Lung (tissue), 12 donors: ENCODE measurements around the gene MOB3B. TPM values are rescaled to one million over a fixed set of nuclear protein-coding genes. Genes with fewer than 3 reads are reported as not detected.

Experiments
- ATAC-seq: fragments of 200-7000 bp; cut with Tn5 transposase; one replicate; pipeline ENCODE4 v1.9.1; 2020; ENCODE audit warnings: moderate number of reproducible peaks; ENCODE audit not compliant: insufficient read depth, low FRiP score
- DNase-seq, 3 donors: peaks; one replicate each; pipeline ENCODE4 v3.0.0-alpha.2; 2013 to 2017
- H3K27ac ChIP-seq, 2 donors: one replicate each; pipeline ENCODE4 v1.5.1; 2013; ENCODE audit warnings: mild to moderate bottlenecking in 2 of 2, moderate library complexity in 2 of 2, control low read depth in 1 of 2, inconsistent platforms in 1 of 2, low read depth in 1 of 2, low read length in 1 of 2
- H3K27me3 ChIP-seq, 3 donors: one replicate each; pipeline ENCODE4 v1.5.1; 2013; ENCODE audit warnings: low read length in 2 of 3; ENCODE audit not compliant: control insufficient read depth in 3 of 3, insufficient read depth in 3 of 3
- H3K36me3 ChIP-seq, 4 donors: one replicate each; pipeline ENCODE4 v1.5.1; 2013; ENCODE audit warnings: low read length in 4 of 4, mild to moderate bottlenecking in 1 of 4, moderate library complexity in 1 of 4; ENCODE audit not compliant: control insufficient read depth in 4 of 4, insufficient read depth in 4 of 4
- H3K4me1 ChIP-seq, 5 donors: one replicate each; pipeline ENCODE4 v1.5.1; 2013; ENCODE audit warnings: low read length in 5 of 5, mild to moderate bottlenecking in 2 of 5, moderate library complexity in 1 of 5; ENCODE audit not compliant: control insufficient read depth in 5 of 5, insufficient read depth in 5 of 5
- H3K4me3 ChIP-seq: one replicate; pipeline ENCODE4 v1.5.1; 2013; ENCODE audit warnings: mild to moderate bottlenecking, control low read depth, moderate library complexity
- H3K9ac ChIP-seq, 2 donors: one replicate each; pipeline ENCODE4 v1.5.1; 2013; ENCODE audit warnings: low read length in 2 of 2, control low read depth in 1 of 2; ENCODE audit not compliant: insufficient read depth in 1 of 2
- H3K9me3 ChIP-seq, 4 donors: one replicate each; pipeline ENCODE4 v1.5.1; 2013; ENCODE audit warnings: low read length in 3 of 4, mild to moderate bottlenecking in 1 of 4, moderate library complexity in 1 of 4; ENCODE audit not compliant: control insufficient read depth in 4 of 4, insufficient read depth in 3 of 4
- WGBS, 2 donors: extraction: QIAGEN DNeasy Blood & Tissue Kit; methylation state at CpG; one replicate each; pipeline ENCODE4 v1.1.7; 2013; 5-methylcytosine and 5-hydroxymethylcytosine counted together
- polyA plus RNA-seq, 2 donors: library from polyadenylated mRNA; stranded (reverse); fragments of 200-250 nt; gene quantifications; one replicate each; pipeline ENCODE4 v1.2.1, GENCODE V29; 2013
- total RNA-seq, 2 donors: library from RNA; depleted of rRNA in 1 of 2; stranded (reverse); fragments of >200 nt in 1 of 2; gene quantifications; one replicate each; pipeline ENCODE4 v1.2.1, GENCODE V29; 2014 to 2021
- TF ChIP-seq, protein P1 (sequence below): IDR thresholded peaks from 2 replicates; pipeline ENCODE4 v1.5.1; 2012; ENCODE audit warnings: mild to moderate bottlenecking; ENCODE audit errors: control extremely low read depth, extremely low read depth
- donor health status: control.
- donor health status: control.
- donor health status: Bipolar disorder and iron deficiency.
- donor health status: healthy.
- donor health status: DM: yes; HTN: yes; CAD: no.

The MOB3B gene
- total and polyA plus RNA-seq, 4 donors, result 1.6 to 12.9 (median 6.4) TPM

DNA sequence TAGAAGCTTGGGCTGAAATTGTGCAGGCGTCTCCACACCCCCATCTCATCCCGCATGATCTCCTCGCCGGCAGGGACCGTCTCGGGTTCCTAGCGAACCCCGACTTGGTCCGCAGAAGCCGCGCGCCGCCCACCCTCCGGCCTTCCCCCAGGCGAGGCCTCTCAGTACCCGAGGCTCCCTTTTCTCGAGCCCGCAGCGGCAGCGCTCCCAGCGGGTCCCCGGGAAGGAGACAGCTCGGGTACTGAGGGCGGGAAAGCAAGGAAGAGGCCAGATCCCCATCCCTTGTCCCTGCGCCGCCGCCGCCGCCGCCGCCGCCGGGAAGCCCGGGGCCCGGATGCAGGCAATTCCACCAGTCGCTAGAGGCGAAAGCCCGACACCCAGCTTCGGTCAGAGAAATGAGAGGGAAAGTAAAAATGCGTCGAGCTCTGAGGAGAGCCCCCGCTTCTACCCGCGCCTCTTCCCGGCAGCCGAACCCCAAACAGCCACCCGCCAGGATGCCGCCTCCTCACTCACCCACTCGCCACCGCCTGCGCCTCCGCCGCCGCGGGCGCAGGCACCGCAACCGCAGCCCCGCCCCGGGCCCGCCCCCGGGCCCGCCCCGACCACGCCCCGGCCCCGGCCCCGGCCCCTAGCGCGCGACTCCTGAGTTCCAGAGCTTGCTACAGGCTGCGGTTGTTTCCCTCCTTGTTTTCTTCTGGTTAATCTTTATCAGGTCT lies 43.5 kb upstream of the MOB3B start, which contains the start of gene C9orf72:
C9orf72 (minus strand) TSS at position 564 of the 716 bp plus-strand sequence. CDS start 6,361 bp downstream, outside the sequence.
- TF ChIP-seq, protein P1, sequence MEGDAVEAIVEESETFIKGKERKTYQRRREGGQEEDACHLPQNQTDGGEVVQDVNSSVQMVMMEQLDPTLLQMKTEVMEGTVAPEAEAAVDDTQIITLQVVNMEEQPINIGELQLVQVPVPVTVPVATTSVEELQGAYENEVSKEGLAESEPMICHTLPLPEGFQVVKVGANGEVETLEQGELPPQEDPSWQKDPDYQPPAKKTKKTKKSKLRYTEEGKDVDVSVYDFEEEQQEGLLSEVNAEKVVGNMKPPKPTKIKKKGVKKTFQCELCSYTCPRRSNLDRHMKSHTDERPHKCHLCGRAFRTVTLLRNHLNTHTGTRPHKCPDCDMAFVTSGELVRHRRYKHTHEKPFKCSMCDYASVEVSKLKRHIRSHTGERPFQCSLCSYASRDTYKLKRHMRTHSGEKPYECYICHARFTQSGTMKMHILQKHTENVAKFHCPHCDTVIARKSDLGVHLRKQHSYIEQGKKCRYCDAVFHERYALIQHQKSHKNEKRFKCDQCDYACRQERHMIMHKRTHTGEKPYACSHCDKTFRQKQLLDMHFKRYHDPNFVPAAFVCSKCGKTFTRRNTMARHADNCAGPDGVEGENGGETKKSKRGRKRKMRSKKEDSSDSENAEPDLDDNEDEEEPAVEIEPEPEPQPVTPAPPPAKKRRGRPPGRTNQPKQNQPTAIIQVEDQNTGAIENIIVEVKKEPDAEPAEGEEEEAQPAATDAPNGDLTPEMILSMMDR, result no peak
- 1% methylated on average over 54 to 72 of the region's 72 CpGs for WGBS, 2 donors

DNA sequence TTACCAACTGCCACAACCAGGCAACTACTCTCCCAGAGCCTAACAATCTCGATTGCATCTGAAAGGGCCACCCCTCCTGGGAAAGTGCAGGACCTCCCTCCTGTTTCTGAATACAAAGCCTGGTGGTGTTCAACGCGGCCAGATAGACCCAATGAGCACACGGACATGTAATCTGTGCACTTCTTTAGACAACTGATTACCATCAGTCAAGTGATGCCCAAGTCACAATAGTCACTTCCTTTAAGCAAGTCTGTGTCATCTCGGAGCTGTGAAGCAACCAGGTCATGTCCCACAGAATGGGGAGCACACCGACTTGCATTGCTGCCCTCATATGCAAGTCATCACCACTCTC lies 42.9 kb upstream of the MOB3B start:
- peak; percentile 51 for ATAC-seq
- 3 to 5% methylated on average over 6 of the region's 6 CpGs for WGBS, 2 donors

More for the DNA sequence above, 43.5 kb upstream of the MOB3B start, which contains the start of gene C9orf72:
- Histone ChIP-seq H3K9me3 (no peaks in the 10 kb centered on the region), H3K27me3 (no peaks in the 10 kb centered on the region), H3K36me3 (peaks cover 0 to 2% (median 0%) of the 10 kb centered on the region in 4 donors), H3K4me3 (peak within 1 kb of the TSS; percentile 72), H3K4me1 (peaks cover 0 to 19% (median 6%) of the 10 kb centered on the region in 5 donors), H3K27ac (peak within 1 kb of the TSS; percentile 95 to 98), H3K9ac (peak within 1 kb of the TSS; percentile 75 to 97)
- DNase-seq, result peak; percentile 82 to 92 (median 85)
- peak; percentile 93 for ATAC-seq

DNA sequence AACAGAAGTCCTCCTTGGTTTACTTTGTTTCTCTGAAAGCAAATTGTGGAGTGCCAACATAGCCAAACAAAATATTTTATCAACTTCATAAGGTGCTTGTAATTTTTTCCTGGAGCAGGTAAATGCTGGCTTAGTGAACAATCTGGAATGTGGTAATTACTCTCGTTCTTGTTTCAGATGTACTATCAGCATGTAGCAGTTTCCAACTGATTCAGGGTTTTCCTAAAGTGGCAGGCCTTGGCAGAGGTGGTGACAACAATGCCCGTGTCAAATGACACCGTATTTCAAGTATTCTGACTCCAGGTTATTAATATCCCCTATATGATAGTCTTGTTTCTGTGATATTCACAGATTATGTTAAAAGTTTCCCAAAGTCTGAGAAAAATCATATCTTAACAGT lies 42.4 kb upstream of the MOB3B start:
- peak in 1 of 3 donors; percentile 37 for DNase-seq
- WGBS, 2 donors, result 52 to 68% methylated on average over 3 of the region's 3 CpGs
- no peak overlapping the region for H3K4me3 ChIP-seq
- no peaks in the 10 kb centered on the region for H3K27me3 ChIP-seq
- no peak for ATAC-seq
- H3K9ac ChIP-seq, result peak overlapping the region in 1 of 2 donors; percentile 97
- peaks cover 0 to 2% (median 0%) of the 10 kb centered on the region in 4 donors for H3K36me3 ChIP-seq
- H3K9me3 ChIP-seq, result no peaks in the 10 kb centered on the region
- TF ChIP-seq, protein P1, result no peak
- peak overlapping the region; percentile 82 to 95 for H3K27ac ChIP-seq
- peaks cover 0 to 19% (median 12%) of the 10 kb centered on the region in 5 donors for H3K4me1 ChIP-seq

More for the DNA sequence above, 42.9 kb upstream of the MOB3B start:
- peak in 2 of 3 donors; percentile 66 to 71 for DNase-seq
- TF ChIP-seq, protein P1, result no peak
- H3K9ac ChIP-seq, result peak overlapping the region; percentile 75 to 97
- H3K9me3 ChIP-seq, result no peaks in the 10 kb centered on the region
- no peaks in the 10 kb centered on the region for H3K27me3 ChIP-seq
- peak overlapping the region; percentile 95 to 98 for H3K27ac ChIP-seq
- peaks cover 0 to 2% (median 0%) of the 10 kb centered on the region in 4 donors for H3K36me3 ChIP-seq
- H3K4me3 ChIP-seq, result peak overlapping the region; percentile 72
- peaks cover 0 to 19% (median 10%) of the 10 kb centered on the region in 5 donors for H3K4me1 ChIP-seq
